GM19324 (cell line): ENCODE measurements around the gene FGF4.

Experiments used
- ATAC-seq: cut with Tn5 transposase; IDR thresholded peaks from one replicate; pipeline ENCODE4 v1.9.1; 2021; ENCODE audit warnings: mild to moderate bottlenecking, moderate library complexity; ENCODE audit not compliant: unreplicated experiment, low FRiP score

The FGF4 gene

GRCh38 chr11:69730500-69730899 is 44.6 kb downstream of the FGF4 start:
- no peak for ATAC-seq

GRCh38 chr11:69729252-69729651 is 45.9 kb downstream of the FGF4 start:
- no peak for ATAC-seq

DNA sequence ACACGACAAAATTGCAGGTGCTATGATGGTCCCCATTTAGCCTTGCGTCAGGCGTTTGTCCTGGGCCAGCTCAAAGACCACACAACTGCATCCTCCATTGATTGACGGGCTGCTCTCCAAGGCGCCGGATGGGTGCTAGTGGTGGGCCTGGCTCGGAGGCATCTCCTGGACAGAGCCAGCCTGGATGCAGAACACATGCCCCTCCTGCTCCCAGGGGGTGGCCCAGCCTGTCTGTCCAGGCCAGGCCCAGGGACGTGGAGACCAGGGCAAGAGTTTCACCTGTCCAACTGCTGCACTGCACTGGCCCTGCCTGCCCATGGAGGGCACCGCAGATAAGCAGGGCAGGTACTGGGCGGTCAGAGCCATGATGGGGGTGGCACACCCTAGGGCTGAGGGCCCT is 47.9 kb downstream of the FGF4 start:
- ATAC-seq, result no peak

DNA sequence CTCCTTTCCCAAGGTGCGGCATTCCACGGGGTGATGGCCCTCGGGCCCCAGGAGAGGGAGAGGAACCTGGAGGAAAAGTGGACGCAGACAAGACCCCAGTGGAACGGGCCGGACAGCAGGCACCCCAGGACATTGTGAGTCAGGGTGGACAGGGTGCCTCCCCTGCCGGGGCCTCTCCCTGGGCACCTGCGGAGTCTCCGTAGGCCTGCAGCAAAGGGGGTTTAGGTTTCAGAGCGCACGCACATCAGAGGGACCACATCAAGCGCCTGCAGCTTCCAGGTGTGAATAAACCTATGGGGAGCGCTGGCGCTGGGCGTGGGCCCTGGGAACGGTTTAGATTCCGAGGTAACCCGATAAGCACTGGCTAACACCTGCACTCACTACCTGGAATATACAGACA is 48.7 kb downstream of the FGF4 start:
- ATAC-seq, result no peak

GRCh38 chr11:69726019-69726418 is 49.1 kb downstream of the FGF4 start:
- no peak for ATAC-seq

DNA sequence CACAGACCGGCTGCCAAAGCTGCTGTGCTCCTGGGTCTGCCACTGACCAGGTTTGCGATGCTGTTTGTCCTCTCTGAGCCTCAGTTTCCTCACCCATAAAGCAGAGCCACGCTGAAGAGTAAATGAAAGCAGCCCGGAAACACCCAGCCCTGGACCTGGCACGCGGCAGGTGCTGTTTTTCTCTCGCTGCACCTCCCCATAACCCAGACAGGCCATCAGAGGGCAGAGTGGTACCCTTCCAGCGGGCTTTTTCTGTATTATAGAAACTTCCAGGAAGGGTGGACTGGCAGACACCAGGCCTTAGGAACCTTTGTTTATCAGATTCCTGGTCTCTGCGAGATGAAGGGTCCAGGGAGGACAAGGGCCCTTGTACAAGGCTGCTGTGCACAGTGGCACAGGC is 53.4 kb downstream of the FGF4 start:
- no peak for ATAC-seq

DNA sequence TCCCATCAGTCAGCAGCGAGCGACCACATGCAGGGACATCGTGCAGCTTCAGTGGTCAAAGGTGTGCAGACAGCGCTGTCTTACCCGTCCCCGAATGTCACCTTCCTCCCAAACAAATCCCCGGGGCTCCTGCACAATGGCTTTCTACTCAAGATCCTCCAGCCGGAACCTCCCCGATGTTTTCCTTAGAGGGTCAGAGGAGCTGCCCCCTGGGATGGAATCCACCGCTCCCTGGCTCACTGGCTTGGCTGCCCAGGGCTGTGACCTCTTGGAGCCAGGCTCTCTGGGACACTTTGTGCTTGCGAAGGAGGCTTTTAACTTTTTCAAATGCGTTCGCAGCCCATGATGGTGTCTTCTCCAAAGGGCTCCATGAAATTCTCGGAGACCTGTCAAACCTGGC is 54.0 kb downstream of the FGF4 start:
- no peak for ATAC-seq
